ENCODE data around the gene CELF4.

The CELF4 gene

DNA sequence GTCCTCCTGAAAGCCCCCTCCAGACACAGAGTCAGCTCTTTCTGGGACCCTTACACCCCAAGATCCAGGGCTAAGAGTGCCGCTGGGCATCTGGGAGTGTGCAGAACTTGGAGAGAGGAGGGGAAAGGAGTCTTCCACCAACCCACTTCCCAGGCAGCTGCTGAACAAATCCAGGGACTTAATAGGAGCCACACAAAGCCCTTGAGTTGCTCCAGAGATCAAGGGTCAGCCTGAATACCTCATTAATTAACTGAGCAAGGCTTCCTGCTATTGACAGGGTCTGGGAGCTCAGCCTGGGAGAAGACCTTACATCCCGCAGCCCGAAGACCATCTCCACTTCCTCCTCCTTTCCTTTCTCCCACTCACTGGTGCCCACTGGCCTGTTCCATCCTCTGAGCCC, 108.3 kb downstream of the CELF4 start:
- DNase-seq, result no peak

DNA sequence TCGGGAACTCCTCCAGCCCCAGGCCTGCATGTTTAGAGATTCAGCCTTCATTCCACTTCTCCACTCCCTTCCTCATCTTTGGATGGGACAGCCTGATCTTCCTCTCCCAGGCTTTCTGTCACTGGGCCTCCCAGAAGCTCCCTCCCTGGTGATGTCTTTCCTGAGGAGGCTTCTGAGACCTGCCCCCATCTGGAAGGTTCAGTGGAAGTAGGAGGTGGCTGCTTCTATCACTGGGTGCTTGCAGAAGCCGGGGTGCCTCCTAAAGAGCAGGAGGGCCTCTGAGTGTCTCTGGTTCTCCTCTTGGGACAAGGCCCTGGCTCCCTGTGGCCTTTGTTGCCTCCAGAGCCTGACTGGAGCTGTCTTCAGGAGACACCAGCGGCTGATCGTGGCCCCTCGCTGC, 108.7 kb downstream of the CELF4 start:
- no peak for DNase-seq

DNA sequence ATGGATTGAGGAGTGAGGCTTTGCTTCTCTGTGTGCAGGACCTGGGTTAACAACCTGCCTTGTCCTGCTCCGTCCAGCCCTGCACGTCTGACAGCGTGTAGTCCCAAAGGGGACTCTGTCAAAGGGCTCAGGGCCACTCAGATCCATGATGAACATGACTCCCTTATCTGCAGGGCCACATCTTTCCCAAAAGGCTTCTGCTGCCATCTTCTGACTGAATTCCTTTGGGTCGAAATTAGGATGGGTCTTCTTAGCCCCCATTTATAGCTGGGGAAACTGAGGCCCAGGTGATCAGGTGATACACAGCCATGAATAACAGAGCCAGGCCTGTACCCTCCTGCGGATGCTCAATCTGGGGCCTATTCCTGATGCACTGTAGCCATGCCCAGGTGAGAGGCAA, 109.2 kb downstream of the CELF4 start:
- no peak for DNase-seq

DNA sequence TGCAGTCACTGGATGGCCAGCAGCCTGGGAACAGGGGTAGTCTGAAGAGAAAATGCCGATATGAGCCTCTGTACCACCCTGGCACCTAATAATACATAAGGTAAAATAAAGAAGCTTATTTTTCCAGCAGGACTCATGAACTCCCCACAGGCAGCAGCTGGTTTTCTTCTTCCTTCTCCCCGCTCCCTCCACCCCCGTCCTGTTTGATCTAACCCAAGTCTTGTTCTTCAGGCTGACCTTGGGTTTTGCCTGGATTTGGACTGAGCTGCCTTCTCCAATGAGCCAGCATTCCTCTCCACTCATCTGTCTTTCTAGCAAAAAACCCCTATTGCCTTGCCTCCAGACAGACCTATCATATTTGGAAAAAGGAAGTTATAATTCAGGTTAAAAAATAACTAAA, 111.8 kb downstream of the CELF4 start:
- no peak for DNase-seq

DNA sequence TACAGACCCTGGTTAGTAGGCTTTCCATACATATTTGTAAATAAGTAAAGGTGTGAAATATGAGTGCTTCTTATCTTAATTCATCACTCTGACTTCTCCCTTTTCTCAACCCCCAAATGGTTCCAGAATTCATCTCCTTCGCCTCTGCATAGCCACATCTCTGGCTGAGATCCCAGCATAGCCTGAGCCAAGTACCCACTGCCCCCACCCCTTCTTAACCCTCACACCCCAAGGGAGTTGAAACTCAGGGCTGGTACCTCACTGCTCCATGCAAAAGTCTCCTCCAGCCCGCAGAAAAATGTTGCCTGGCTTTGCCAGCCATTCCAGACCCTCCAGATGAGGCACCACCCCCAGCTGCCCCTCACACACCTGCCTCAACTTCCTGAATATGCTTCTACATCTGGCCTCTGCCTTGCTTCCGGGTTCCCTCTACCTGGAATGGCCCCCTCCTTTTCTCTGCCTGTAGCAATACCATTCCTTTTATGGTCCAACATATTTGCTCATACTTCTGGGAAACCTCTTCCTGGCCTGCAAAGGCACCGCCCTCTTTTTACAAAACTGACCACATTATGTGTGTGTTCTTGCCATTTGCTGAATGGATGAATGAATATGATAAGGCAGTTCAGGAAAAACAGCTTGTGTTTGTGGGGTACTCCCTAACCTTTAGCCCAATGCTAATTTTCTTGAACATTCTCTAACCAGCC, 112.8 kb downstream of the CELF4 start:
- DNase-seq, result peak; percentile 23

DNA sequence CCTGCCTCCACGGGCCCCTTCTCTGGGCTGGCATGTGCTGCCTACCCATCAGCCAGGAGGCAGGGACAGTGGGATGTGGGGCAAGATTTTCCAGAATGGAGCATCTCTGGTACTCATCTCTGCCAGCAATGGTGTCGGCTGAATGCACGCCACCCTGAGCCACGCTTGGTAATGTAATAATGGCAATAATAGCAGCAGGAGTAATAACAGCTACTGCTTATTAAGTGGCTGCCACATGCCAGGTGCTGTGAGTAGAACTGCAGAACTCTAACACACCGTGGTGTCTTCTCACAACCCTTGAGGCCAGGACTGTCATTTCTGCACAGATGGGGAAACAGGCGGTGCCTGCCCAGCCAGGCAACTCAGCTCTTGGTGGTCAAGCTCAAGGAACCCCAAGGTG, 113.6 kb downstream of the CELF4 start:
- DNase-seq, result no peak

DNA sequence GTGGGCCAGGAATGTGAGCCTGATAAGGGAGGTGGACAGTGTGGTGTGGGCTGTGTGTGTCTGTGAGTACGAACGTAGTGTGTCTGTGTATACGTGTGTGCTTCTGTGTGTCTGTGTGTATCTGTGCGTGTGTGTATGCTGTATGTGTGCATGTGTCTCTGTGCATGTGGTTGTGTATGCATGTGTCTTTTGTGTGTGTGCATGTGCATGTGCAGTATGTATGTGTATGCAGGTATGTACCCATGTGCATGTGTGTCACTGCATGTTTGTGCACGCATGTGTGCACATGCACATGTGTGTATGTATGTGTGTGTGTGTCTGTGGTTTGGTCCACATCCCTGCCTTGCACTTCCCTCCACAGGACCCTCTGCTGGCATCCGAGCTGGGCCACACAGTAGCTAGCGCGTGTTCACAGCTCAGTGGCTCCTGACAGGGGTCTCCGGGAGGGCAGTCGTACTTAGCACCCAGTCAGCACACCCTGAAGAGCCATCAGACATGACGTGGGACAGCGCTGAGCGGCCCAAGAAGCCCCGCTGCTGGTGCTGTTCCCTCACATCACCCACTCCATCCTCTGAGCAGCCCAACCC, 114.3 kb downstream of the CELF4 start:
- no peak for DNase-seq

DNA sequence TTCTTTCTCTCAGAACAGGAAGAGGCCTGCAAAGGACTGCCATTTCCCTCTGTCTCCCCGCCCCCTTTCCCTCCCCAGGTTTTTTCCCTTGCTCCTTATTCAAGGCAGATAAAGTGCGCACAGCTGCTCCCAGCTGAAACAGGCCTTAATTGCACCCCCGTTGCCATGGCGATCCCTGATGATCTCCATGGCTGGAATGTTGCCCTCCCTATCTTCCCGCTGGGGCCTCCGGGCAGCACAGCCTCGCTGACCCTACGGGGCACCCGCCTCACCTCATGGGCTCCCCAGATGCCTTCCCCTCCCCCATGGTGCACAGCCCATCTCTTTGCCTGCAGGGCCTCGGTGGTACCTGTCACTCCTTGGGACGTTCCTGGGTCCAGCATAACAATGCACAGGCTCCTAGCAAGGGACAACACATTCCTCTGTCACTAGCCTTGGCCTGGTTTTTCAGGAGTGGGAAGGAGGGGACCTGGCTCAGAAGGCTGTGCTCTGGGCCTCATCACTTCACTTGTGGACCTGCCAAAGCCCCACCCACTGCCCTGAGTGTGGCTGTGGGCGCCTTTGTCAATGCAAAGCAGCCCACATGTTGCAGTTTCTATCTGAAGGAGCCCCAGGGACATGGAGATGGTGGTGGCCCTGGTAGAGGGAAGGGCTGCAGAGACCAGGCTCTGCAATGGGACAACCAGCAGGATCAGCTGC, 115.0 kb downstream of the CELF4 start:
- DNase-seq, result peak; percentile 27

DNA sequence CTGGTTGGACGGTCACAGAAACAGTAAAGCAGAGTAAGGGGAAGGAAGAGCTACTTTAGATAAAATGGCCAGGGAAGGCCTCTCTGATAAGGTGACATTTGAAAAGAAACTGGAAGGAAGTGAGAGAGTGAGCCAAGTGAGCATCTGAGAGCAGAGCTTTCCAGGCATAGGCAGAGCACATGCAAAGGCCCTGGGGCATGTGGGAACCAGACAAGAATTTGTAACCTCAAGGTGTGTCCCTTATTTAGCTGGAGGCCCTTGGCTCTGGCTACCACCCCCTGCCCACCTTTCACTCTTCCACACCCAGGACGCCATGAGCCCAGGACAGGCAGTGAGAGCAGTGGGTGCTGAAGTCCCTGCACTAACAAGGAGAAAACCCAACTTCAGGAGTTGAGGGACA, 116.0 kb downstream of the CELF4 start:
- DNase-seq, result no peak

DNA sequence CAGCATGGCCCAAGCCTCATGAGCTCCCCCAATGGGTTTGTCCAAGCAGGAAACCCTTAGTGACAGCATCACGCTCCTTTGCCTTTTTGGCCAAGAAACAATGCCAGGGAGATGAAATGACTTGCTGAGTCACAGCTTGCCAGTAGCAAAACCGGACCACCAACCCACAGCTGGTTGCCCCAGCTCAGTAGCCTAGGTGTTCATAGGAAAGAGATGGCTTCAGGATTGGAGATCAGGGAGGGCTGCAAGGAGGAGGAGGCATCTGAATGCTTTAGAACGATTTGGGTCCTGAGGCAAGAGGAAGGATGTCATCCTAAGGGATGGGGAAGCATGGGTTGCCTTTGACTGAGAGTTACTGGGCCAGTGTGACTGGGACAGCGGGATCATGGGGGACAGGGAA, 116.7 kb downstream of the CELF4 start:
- no peak for DNase-seq

DNA sequence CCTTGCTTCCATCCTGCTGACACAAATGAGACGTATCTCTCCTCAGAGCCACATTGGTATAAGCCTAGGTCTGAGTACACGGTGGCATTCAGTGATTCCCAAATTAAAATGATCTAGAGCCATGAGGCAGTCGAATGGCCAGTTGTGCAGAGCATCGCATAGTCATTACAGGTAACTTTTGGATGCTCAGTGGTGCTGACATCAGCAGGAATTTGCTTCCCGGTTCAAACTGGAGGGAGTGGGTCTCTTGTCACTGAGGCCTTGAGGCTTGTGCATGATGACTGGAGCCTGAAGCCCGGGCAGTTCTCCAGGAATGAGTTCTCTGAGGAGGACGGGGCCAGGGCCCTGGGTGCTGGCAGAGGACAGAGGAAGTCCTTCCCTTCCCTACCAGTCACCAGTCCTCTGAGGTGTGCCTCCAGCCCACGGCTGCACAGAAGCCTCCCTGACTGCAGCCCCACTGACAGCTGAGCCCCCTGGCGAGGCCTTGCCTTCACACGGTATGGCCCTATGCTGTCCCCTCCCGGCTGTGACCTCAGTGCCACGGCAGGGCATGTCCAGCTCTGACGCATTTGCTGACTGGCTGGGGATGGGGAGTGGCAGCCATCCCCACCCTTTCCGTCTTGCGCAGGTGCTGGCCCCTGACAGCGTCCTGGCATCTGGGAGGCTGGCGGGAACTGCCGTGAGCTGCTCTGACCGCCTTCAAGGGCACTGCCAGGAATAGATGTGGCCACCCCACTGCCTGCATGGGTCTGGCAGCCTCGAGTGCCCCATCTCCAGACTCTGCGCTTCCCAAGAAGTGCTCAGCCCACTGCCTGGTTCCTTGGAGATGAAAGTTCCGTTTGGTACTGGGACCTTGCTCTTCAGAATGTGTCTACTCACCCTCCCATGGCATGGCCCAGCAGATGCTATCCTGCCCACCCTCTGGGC, 117.4 kb downstream of the CELF4 start:
- no peak for DNase-seq

DNA sequence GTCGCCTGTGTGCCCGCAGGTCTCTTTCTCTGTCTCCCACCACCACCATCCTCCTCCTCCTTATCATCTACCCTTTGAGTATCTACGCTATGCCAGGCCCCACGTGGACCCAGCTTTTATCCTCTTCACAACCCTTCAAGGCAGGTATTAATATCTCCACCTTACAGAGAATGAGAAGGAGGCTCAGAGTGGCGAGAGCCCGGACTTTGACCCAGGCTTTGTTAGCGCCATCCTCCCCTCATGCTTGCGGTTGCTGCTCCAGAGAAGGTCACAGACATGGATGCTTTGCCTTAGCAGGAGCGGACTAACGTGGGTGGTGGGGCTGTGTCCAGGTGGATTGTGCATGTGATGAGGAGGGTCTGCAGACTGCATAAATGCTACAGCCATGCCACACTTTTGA, 119.8 kb downstream of the CELF4 start:
- DNase-seq, result no peak

DNA sequence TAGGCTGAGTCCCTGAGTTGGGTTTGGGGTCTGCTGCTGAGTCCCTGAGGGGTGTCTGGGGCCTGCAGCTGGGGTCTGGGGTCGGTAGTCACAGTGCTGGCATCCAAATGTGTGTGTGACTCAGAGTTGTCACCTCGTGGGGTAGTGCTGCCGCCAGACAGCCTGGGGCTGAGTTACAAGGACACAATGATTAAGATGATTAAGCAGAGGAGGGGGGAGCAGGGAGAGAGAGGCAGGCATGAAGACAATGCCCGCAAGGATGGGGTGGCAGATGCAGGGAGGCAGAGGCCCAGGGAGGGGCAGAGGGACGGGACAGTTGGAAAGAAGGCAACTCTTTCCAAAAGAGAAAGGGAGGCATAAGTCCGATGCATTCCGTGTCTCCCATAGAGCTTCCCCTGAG, 120.2 kb downstream of the CELF4 start:
- DNase-seq, result no peak

DNA sequence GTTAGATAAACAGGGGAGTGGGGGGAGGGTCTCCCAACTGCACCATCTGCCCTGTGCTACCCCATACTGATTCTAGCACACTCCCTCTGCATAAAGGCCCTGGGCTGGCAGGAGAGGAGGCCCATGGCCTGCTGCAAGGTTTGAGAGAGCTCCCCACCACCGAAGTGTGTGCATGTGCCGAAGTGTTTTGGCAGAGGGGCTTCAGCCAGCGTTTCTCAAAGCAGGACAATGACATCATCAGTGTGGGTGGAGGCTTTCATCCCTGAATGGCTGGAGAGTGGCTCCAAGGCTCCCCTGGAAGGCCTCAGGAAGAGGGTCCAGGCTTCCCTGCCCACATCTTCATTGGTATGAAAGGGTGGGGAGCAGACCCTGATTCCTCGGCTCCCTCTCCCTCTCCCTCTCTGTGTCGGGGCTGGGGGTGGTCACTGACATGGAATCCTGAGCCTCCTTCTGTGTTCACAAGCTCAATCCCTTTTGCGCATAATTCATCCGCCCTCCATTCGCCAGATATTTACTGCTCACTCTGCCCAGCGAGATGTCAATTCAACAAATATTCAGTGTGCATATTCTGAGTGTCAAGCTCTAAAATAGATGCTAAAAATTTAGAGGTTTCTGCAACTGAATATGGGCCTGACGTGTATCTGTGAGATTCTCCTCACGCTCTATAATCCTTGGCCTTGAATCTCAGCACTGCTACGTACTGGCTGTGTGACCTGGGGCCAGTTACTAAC, 122.1 kb downstream of the CELF4 start:
- no peak for DNase-seq

DNA sequence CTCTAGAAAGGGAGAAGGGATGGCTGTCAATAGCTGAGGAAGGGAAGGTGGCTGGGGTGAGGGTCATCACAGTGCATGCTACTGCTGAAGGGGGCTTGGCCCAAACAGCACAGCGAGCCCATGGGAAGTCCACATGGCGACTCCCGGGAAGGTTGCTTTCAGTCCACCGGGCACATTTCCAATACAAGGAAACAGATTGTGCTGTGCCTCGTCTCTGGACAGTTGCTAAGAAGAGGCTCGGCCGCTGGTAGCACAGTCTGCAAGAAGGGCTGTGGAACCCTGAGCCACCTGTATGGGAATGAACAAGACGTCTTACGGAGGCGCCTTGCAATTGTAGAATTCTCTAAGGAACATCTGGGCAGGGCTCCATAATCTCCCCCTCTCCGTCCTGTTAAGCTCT, 123.1 kb downstream of the CELF4 start:
- no peak for DNase-seq

DNA sequence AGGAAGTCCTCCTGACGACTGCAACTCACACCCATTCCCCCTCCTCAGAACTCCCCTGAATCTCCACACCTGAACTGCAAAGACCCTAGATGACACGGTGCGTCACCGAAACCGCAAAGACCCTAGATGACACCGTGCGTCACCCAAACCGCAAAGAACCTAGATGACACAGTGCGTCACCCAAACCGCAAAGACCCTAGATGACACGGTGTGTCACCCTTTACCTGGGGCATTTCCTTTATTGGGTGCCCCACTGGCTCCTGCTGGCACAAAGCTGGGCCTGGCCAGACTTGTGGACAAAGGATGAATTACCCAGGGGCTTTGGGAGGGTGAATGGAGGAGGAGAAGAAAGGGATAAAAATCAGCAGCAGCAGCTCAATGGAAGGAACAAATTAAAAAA, 123.8 kb downstream of the CELF4 start:
- DNase-seq, result no peak

DNA sequence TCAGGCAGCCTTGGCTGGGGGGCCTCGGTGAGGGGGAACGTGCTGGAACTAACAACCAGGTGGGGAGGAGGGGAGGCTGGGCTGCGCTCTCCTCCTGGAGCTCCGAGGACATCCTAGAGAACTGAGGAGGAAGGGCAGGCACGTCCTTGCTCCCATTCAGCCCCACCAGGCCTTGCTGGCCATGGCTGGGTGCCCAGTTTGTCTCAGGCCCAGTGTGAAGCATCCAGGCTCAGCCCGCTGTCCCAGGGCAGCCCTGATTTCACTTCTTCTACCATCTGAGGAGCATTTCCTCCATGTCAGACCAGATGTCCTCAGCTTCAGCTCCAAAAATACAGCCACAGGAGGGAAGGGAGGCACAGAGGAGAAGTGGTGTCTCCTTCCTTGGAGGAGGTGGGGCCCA, 125.4 kb downstream of the CELF4 start:
- DNase-seq, result no peak

DNA sequence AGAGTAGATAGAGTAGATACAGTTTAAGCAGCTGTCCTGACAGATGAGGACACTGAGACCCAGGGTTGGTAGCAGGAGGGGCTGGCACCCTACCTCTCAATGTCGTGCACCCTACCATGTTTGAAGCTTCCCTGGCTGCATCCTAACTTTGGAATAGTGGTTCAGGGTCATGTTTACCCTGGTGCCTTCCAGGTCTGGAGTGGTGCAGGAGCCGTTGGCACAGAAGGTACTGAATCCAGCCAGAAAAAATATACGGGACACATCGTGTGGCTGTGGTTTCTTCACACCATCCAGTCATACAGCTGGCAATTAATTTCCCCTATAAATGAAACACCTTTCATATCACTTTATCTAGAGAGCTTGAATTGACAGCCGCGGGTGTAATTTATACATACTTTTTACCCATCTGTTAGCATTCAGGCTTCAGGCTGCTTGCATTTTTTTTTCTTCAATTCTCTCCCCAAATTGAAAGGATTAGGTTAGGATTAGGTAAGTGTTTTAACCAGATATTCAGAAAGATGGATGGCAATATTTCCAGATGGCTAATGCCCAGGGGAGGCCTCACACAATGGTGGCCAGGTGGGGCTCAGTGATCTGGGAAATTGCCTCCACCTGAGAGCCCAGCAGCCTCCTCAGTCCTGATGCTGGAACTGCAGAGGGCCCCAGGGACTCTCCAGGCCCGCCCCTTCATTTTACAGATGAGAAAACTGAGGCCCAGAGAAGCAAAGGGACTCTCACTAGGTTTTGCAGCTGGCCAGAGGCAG, 127.0 kb downstream of the CELF4 start:
- DNase-seq, result no peak

DNA sequence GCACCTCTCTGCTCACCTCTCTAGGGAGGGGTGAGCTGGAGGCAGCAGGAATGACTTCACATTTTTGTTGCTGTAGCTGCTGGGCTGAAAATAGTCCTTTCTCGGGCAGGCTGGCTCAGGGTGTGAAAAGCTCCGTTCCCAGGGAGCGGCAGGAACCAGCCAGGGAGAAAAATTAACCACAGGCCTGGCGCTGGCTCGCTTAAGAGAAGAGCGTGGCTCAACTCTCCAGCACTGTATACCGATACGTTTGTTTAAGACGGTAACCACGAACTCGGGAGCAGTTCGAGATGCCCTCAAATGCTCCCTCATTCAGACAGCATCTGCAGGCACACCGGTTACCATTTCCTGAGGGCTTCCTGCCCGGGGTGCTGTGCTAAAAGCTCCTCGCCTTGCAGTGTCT, 129.6 kb downstream of the CELF4 start:
- DNase-seq, result no peak

DNA sequence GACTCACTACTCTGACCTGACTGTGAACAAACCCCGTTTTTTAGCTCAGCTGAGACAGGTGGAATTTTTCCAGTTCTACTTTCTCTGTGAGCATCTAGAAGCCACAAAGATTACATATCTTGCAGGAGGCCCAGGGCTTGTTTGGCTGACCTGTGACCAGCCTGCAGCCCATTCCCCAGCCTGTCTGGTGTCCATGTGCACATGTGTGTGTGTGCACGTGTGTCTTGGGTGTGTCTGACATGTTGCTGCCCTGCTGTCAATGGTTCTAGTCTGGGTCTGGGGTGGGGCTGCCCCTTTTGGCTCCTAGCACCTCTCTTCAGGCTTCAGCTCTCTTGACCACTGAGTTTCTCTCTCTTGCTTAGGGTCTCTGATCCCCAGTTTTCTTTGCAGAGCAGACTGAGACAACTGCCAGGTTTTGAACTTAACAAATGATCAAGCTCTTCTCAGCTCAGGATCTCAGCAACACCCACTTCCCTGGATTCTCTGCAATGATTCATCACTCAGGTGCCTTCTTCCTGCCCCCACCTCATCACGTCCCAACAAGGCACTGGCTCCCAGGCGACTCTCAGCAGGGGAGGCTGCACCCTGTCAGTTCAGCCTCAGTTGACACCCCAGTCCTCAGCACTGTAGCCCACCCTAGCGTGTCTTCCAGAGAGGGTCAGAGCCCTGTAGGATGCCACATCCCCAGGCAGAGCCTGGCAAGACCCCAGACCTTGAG, 130.3 kb downstream of the CELF4 start:
- no peak for DNase-seq

DNA sequence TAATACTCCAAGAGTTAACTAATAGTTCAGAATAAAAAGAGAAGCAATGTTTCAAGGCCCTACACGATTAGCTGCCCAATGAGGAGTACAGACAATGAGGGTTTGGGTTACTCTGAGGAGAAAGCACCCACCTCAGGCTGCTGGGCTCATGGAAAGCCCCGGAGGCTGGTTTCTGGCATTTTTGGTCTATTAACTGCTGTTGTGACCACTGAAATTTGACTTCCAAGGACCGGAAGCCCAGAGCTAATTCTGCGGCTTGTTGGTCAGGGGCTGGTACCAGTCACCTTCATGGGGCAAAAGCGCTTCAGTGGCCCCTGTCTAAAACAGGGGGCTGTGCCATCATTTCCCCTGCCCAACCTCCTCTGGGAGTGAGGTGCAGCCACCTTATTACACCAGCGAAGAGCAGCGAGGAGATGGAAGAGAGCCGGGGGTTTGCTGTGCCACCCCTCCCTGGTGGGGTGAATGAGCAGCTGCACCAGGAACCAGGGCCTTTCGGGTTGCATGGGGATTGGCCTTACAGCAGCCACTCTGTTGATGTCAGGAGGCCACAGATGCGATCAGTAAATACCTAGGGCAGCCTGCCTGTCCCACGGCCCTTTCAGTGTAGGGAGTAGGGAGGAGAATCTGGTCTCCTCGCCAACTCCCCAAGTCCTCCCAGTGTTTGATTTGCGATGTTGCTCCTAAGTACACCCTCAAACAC, 131.3 kb downstream of the CELF4 start:
- DNase-seq, result no peak
